Measurements from ENCODE around the gene POPDC2.

POPDC2 gene

DNA sequence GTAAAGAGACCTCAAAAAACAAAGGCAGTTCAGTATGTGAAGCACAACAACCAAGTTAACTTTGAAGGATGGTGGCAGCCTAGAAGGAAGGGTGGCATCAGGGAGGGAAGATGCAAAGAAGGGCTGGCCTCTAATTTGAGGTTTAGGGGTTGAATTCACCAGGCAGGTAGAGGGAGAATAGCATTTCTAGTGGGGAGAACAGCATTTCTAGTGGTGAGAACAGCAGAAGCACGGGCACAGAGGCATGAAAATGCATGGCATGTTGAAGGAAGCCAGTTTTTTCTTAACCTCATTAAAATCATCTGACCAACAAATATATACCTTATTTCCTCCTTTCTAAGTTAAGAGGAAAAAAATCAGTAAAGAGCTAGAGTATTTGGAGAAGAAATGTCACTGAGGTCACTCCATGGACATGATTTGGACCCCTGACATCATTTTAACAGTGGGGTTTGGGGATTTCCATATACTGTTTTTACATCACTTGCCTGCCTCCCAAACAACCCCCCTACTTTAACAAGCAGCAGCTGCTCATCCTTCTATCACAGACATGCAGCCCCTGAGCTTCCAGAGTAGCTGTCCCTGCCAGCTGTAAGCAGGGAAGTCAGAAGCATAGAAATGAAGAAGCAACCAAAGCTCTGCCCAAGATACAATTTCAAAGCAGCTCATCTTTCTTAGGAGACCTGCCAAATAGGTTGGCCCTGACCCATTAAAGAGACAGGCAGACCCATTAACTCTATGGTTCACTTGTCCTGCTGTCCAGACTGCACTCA lies 2.4 kb upstream of the POPDC2 start:
- no peak overlapping the region for H3K4me3 Mint-ChIP-seq
- H3K36me3 Mint-ChIP-seq (ENCODE audit: insufficient read depth): peaks cover 9% of the 10 kb centered on the region
- H3K4me1 Mint-ChIP-seq: no peaks in the 10 kb centered on the region
- peak overlapping the region; percentile 3 for H3K27ac Mint-ChIP-seq (ENCODE audit: low read depth)
- no peak for DNase-seq (ENCODE audit: low spot score in 2 of 2)
- ATAC-seq (replicated peaks; ENCODE audit: extremely low read depth, poor library complexity, severe bottlenecking): no peak
- no peaks in the 10 kb centered on the region for H3K27me3 Mint-ChIP-seq
- no peaks in the 10 kb centered on the region for H3K9me3 Mint-ChIP-seq

DNA sequence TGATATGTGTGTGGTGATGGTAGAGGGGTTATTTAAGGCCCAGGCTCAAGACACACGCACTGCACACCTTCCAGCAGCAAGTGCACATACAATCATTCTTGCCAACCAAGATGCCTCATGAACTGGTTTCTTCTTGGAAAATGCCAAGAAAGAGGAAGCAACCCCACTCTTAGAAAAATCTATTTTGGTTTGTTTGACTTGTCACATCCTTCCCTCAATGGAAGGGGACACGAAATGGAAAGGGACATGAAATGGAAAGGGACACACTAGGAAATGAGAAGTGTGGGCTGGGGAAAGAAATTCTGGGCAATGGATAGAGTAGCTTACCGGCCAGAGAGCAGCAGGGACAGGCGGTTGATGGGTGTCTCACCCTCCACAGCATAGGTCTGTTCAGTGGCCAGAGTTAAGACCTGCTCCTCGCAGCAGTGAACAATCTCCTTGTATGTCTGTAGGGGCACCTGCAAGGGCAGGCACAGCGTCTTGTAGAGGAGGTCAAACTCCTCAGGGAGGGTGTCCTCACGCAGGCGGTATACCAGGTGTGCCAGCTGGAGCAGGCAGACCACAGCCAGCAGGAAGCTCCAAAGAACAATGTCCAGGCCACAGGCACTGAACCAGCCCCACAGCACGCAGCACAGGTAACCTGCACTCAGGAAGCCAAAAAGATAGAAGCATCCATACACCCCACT lies 640 bp downstream of the POPDC2 start:
- DNase-seq (ENCODE audit: low spot score in 2 of 2): no peak
- peaks cover 2% of the 10 kb centered on the region for H3K36me3 Mint-ChIP-seq (ENCODE audit: insufficient read depth)
- H3K27me3 Mint-ChIP-seq: no peaks in the 10 kb centered on the region
- H3K4me3 Mint-ChIP-seq: no peak overlapping the region
- no peak overlapping the region for H3K27ac Mint-ChIP-seq (ENCODE audit: low read depth)
- no peaks in the 10 kb centered on the region for H3K9me3 Mint-ChIP-seq
- H3K4me1 Mint-ChIP-seq: no peaks in the 10 kb centered on the region
- ATAC-seq (replicated peaks; ENCODE audit: extremely low read depth, poor library complexity, severe bottlenecking): no peak

DNA sequence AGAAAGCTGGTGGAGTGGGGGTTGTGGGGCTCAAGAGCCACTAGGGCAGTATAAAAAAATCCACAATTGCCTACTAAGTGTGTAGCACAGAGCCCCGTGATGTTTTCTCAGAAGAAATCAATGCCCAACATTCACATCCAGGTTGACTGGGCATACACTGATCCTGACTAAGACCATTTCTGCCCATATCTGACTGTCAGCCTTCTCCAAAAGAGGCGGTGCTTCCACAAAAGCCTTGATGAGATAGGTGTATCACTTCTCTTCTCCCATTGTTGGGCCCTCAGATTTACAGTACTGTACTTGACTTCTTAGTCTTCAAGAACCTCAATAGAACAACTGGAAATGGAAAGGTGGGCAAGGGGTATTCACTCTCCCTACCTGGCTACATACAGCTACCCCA lies 1.4 kb downstream of the POPDC2 start:
- Mint-ChIP-seq H3K27ac (ENCODE audit: low read depth) (no peak overlapping the region), H3K9me3 (no peaks in the 10 kb centered on the region), H3K4me3 (no peak overlapping the region), H3K36me3 (ENCODE audit: insufficient read depth) (peaks cover 2% of the 10 kb centered on the region), H3K27me3 (no peaks in the 10 kb centered on the region), H3K4me1 (no peaks in the 10 kb centered on the region)
- ATAC-seq (replicated peaks; ENCODE audit: extremely low read depth, poor library complexity, severe bottlenecking) (no peak), DNase-seq (ENCODE audit: low spot score in 2 of 2) (no peak)

DNA sequence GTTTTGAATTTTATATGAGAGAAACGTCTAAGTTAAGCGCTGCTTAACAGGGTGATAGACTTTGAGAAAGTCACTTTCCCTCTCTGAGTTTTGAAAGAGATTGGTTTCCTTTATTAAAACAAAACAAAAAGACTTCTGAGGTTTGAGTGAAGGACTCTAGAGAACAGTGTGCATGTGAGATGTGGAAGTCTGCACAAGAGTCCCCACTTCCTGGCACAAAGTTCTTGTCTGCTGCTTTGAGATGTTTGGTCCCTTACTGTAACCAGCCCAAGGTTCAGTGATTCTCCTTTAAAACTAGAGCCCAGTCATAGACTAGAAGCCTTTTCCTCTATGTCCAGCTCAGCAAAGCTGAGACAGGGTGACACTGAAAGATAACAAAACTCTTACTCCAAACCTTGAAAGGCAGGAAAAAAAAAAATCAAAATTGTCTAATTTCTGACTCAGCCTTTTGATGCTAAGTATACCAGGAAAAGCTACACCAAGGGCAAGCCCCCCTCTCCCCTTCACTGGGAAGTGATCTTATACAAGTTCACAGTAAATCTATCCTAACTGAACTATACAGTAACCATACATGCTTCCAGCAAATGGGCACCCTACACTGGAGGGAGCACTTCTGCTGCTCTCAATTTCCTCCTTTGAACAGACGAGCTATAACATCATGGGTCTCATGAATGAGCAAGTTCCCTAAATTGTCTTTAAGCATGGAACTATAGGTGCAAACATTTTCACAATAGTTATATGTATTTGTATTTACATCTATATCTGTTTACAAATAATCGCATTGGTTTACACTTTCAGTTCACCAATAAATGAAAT lies 2.3 kb downstream of the POPDC2 start:
- no peaks in the 10 kb centered on the region for H3K36me3 Mint-ChIP-seq (ENCODE audit: insufficient read depth)
- H3K27ac Mint-ChIP-seq (ENCODE audit: low read depth): no peak overlapping the region
- no peaks in the 10 kb centered on the region for H3K4me1 Mint-ChIP-seq
- no peaks in the 10 kb centered on the region for H3K27me3 Mint-ChIP-seq
- no peak overlapping the region for H3K4me3 Mint-ChIP-seq
- H3K9me3 Mint-ChIP-seq: no peaks in the 10 kb centered on the region
- no peak for DNase-seq (ENCODE audit: low spot score in 2 of 2)
- ATAC-seq (replicated peaks; ENCODE audit: extremely low read depth, poor library complexity, severe bottlenecking): no peak

DNA sequence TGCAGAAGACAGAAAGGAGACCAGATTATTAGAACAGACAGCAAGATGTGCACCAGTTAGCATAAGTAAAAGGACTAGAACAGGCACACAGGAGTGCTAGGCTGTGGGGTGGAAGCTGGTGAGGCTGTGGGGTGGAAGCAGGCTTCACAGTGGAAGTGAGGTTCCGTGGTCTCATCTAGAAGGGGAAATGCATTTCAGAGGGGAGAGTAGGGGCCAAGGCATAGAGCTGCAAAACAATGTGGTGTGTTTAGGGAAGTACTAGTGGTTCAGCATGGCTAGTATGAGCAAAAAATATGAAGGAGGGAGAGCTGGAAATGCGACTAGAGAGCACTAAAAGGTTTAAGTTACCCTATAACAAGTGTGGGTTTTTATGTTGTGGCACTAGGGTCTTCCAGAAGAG lies 6.5 kb downstream of the POPDC2 start:
- no peaks in the 10 kb centered on the region for H3K36me3 Mint-ChIP-seq (ENCODE audit: insufficient read depth)
- H3K4me3 Mint-ChIP-seq: no peak overlapping the region
- no peak overlapping the region for H3K27ac Mint-ChIP-seq (ENCODE audit: low read depth)
- no peaks in the 10 kb centered on the region for H3K27me3 Mint-ChIP-seq
- DNase-seq (ENCODE audit: low spot score in 2 of 2) (no peak), ATAC-seq (replicated peaks; ENCODE audit: extremely low read depth, poor library complexity, severe bottlenecking) (no peak)
- H3K9me3 Mint-ChIP-seq: no peaks in the 10 kb centered on the region
- H3K4me1 Mint-ChIP-seq: no peaks in the 10 kb centered on the region

DNA sequence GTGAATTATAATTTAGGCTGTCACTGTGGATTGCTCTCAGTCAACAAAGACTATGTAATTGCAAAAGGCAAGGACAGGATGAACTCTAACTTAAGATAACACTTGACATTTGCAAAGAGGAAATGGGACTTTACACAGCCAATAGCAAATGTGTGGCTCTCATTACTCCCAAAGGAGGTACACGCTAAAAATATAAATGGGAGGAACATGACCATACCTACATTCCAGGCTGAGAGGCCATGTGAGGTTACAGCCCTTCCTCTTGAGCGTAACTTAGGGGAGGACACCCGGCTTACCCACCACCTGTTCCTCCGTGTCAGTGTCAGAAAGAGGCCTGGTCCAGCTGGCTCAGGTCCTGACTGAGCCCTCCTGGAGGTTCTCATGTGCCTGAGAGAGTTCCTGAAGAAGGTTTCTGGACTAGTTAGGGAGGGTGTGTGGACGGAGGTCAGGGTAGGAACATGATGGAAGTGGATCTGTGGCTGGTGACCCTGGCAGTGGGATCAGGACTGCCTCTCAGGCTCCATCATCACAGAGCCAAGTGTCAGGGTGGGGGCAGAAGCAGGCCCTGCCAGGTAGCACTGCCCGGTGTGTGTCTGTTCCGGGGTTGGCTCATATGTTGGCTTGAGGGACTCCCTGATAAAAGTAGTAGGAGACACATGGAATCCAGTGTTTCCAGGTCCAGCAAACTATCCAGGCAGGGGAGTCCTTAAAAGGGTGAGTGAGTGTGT lies 7.9 kb downstream of the POPDC2 start:
- Mint-ChIP-seq H3K4me3 (no peak overlapping the region), H3K36me3 (ENCODE audit: insufficient read depth) (no peaks in the 10 kb centered on the region), H3K9me3 (no peaks in the 10 kb centered on the region), H3K27ac (ENCODE audit: low read depth) (no peak overlapping the region), H3K27me3 (no peaks in the 10 kb centered on the region), H3K4me1 (no peaks in the 10 kb centered on the region)
- ATAC-seq (replicated peaks; ENCODE audit: extremely low read depth, poor library complexity, severe bottlenecking) (no peak), DNase-seq (ENCODE audit: low spot score in 2 of 2) (no peak)

DNA sequence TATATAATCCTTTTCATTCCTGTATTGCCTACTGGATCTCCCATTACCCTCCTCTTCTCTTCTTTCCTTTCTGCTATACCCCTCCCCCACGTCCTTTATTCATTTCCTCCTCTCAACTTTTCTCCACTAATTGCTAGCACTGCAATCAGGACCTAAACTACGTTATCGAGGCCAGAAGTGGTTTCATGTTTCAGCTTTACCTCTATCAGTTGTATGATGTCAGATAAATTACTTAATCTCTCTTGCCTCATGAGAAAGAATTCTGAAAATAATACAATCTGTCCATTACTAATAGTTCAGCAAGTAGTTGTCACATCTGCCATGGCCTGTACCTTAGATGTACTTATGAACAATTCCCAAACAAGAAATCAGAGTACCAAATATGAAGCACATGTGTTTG lies 10.6 kb downstream of the POPDC2 start:
- Mint-ChIP-seq H3K4me3 (no peak overlapping the region), H3K4me1 (no peaks in the 10 kb centered on the region), H3K27ac (ENCODE audit: low read depth) (no peak overlapping the region), H3K27me3 (no peaks in the 10 kb centered on the region), H3K9me3 (no peaks in the 10 kb centered on the region), H3K36me3 (ENCODE audit: insufficient read depth) (peaks cover 2% of the 10 kb centered on the region)
- ATAC-seq (replicated peaks; ENCODE audit: extremely low read depth, poor library complexity, severe bottlenecking) (no peak), DNase-seq (ENCODE audit: low spot score in 2 of 2) (no peak)

DNA sequence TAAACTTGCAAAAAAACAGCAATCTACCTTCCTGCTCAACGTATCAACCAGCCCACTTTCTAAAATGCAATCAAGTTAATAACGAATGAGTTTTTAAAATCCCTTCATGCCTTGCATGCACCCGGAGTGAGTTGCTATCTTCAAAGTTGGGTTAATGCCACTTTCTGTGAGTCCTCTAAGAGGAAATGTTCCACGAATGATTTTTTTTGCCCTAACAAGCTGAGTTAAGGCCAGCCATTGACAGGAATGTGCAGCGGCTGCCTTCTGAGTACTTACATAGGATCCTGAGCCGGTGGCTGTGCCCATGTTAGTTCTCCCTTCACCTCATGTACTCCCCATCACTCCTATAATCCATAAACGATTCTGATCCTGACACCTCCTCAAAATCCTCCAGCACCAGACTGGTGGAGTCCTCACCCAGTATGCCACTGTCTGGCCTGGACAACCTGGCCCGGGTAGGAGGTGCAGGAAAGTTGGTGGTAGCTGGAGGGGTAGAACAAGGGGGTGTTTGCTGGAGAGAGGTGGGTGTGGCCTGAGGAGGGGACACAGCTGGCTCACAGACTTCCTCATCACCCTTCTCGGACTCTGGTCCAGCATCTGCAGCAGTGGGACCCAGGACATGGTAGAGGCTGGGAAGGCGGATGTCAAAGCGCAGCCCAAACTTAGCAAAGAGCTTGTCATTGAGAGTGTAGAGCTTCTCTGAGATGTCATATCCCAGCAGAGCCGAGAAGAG lies 12.4 kb downstream of the POPDC2 start:
- ATAC-seq (replicated peaks; ENCODE audit: extremely low read depth, poor library complexity, severe bottlenecking): no peak
- Mint-ChIP-seq H3K9me3 (no peaks in the 10 kb centered on the region), H3K4me3 (no peak overlapping the region)

DNA sequence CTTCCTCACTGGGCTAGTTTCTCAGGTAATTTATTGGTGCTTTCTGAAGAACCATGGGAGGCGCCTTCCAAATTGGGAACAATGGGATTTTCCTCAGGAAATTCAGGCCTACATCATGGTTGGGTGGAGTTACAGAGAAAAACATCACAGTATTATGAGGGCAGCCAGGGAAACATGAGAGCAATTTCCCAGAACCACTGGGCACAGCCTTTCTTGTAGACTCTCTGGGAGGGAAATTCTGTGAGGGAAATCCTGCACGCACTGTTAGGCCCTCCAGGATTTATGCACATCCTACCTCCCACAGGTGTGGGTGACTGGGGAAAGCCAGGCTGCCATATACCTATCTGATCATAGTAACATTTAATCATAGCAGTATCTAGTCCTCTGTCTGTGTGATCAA lies 13.2 kb downstream of the POPDC2 start:
- Mint-ChIP-seq H3K9me3 (no peaks in the 10 kb centered on the region), H3K27me3 (no peaks in the 10 kb centered on the region), H3K36me3 (ENCODE audit: insufficient read depth) (peaks cover 2% of the 10 kb centered on the region), H3K27ac (ENCODE audit: low read depth) (no peak overlapping the region), H3K4me3 (no peak overlapping the region), H3K4me1 (no peaks in the 10 kb centered on the region)
- no peak for ATAC-seq (replicated peaks; ENCODE audit: extremely low read depth, poor library complexity, severe bottlenecking)
- no peak for DNase-seq (ENCODE audit: low spot score in 2 of 2)

More for the DNA sequence above, 12.4 kb downstream of the POPDC2 start:
- H3K36me3 Mint-ChIP-seq (ENCODE audit: insufficient read depth): peaks cover 2% of the 10 kb centered on the region
- H3K27ac Mint-ChIP-seq (ENCODE audit: low read depth): no peak overlapping the region
- H3K4me1 Mint-ChIP-seq: no peaks in the 10 kb centered on the region
- no peaks in the 10 kb centered on the region for H3K27me3 Mint-ChIP-seq
- DNase-seq (ENCODE audit: low spot score in 2 of 2): no peak

DNA sequence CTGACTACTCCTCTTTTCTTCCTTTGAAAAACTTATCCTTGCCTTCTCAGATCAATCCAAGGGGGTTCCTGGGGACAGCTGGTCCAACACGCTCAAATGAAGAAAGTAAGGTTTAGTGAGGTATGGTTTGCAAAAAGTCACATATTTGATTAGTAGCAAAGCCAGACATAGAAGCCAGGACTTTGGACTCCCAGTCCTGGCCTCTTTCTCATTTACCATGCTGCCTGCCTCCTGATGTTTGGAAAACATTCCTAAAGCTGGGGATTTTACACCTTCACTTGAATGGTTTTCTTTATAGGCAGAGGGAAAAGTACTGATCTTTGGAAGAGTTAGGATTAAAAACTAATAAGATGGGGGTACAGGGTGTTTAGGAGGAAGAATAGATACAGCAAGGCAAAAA lies 14.6 kb downstream of the POPDC2 start:
- Mint-ChIP-seq H3K9me3 (no peaks in the 10 kb centered on the region), H3K36me3 (ENCODE audit: insufficient read depth) (peaks cover 2% of the 10 kb centered on the region), H3K27ac (ENCODE audit: low read depth) (no peak overlapping the region), H3K4me3 (no peak overlapping the region), H3K27me3 (no peaks in the 10 kb centered on the region), H3K4me1 (no peaks in the 10 kb centered on the region)
- no peak for ATAC-seq (replicated peaks; ENCODE audit: extremely low read depth, poor library complexity, severe bottlenecking)
- DNase-seq (ENCODE audit: low spot score in 2 of 2): no peak

DNA sequence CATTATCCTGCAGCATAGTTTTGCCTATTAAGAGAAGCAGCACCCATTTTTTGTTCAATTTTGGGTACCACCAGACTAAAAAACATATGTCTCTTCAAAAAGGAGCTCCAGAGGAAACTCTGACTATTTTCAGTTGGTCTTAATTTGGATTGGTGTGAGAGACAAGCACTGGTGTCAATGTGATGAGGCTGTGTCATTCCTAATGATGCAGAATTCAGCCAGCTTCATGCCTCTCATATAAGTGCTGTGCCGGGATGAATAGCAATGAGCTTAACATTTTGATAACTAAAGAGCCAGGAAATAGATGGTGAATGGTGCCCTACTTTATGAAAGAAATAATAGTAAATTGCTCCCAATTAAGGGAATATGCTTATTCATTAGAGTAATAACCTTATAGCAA lies 15.9 kb downstream of the POPDC2 start:
- Mint-ChIP-seq H3K27me3 (no peaks in the 10 kb centered on the region), H3K36me3 (ENCODE audit: insufficient read depth) (peaks cover 2% of the 10 kb centered on the region), H3K9me3 (no peaks in the 10 kb centered on the region), H3K4me1 (no peaks in the 10 kb centered on the region), H3K27ac (ENCODE audit: low read depth) (no peak overlapping the region), H3K4me3 (no peak overlapping the region)
- DNase-seq (ENCODE audit: low spot score in 2 of 2) (no peak), ATAC-seq (replicated peaks; ENCODE audit: extremely low read depth, poor library complexity, severe bottlenecking) (no peak)

DNA sequence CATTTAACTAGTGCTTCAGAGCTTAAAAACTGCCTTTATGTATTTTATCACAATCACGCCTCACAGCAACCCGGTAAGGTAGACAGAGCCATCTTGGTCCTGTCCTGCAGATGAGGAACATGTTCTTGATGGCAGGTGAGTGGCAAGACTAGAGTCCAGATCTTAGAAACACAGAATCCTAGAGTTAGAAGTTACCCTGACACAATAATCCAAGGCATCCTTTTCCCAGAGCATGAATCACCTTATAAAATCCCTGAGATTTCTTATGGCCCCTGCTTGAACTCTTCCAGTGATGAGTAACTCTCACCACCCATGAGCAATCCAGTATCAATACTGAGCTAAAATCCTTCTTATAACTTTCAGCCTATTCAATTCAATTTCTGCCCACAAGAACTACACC lies 16.9 kb downstream of the POPDC2 start:
- peaks cover 2% of the 10 kb centered on the region for H3K36me3 Mint-ChIP-seq (ENCODE audit: insufficient read depth)
- no peak overlapping the region for H3K27ac Mint-ChIP-seq (ENCODE audit: low read depth)
- H3K27me3 Mint-ChIP-seq: no peaks in the 10 kb centered on the region
- no peak overlapping the region for H3K4me3 Mint-ChIP-seq
- DNase-seq (ENCODE audit: low spot score in 2 of 2): no peak
- H3K9me3 Mint-ChIP-seq: no peaks in the 10 kb centered on the region
- H3K4me1 Mint-ChIP-seq: peaks cover 5% of the 10 kb centered on the region
- ATAC-seq (replicated peaks; ENCODE audit: extremely low read depth, poor library complexity, severe bottlenecking): no peak
